HuH-7 (cell line): ENCODE data around the gene VAMP7.
A peak's percentile ranks its signal among the peaks of the same experiment; 100 is the strongest.
"Not testable (repeated sequence)": the region's sequence is repeated elsewhere in the genome, so short reads cannot be mapped to it uniquely, and the experiment has no call there.

Experiments
- DNase-seq: peaks from one replicate; pipeline ENCODE4 v3.0.0; 2011; ENCODE audit warnings: low spot score

The VAMP7 gene, protein sequence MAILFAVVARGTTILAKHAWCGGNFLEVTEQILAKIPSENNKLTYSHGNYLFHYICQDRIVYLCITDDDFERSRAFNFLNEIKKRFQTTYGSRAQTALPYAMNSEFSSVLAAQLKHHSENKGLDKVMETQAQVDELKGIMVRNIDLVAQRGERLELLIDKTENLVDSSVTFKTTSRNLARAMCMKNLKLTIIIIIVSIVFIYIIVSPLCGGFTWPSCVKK

DNA sequence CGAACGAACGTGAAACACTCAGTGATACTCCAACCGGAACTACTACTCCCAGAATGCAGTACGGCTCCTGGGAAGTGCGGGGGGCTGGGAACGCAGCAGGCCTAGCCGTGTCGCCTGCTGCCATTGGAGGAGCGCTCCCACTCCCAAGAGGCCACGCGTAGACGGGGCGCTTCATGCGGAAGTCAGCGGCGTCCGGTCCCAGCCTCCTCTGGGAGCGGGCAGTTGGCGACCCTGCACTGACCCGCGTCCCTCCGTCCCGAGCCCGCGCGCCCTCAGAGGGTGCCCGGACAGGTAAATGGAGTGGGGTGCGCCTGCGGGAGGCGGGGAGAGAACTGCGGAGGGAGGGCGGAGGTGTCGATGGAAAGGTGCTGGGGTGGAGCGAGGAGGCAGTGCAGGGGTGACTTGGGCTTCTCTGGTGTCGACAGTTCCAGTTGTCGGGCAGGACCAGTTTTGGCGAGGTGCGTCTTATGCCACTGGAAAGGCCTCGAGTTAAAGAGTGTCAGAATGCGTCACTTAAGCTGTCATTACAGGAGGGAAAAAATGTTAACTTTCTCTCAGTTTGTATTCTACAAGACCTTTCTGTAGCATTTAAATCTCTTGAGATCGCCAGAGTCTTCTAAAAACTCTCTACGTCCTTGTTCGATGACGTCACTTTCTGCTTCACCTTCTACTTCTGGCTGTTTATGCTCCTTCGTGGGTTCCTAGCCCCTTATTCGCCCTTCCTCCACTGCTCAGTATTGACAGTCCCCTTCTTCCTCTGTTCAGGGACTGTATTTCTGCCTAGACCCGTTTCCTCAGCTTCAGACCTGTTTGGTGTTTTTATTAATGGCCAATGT, at the start of gene VAMP7:
Gene VAMP7 (plus strand): TSS at position 188 of the 836 bp plus-strand sequence. CDS start 8,122 bp downstream, outside the sequence.
- DNase-seq: peak; percentile 73

DNA sequence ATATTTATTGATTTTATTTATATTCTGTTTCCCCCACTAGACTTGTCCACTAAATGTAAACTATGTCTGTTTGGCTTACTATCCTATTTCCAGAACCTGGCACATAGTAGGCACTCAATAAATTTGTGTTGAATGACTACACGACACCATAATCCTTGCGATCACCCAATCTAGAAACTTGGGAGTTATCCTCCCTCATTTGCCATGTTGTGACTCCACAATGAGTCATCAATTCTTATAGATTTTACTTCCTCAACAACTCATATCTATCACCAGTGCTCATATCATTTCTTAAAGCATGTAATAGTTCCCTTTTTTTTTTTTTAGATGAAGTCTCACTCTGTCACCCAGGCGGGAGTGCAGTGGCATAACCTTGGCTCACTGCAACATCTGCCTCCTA, 39.9 kb upstream of the VAMP7 start:
- no peak for DNase-seq

DNA sequence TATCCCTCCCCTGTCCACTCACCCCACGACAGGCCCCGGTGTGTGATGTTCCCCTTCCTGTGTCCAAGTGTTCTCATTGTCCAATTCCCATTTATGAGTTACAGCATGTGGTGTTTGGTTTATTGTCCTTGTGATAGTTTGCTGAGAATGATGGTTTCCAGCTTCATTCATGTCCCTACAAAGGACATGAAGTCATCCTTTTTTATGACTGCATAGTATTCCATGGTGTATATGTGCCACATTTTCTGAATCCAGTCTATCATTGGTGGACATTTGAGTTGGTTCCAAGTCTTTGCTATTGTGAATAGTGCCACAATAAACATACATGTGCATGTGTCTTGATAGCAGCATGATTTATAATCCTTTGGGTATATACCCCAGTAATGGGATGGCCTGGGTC, 29.4 kb upstream of the VAMP7 start:
- not testable (repeated sequence) for DNase-seq

DNA sequence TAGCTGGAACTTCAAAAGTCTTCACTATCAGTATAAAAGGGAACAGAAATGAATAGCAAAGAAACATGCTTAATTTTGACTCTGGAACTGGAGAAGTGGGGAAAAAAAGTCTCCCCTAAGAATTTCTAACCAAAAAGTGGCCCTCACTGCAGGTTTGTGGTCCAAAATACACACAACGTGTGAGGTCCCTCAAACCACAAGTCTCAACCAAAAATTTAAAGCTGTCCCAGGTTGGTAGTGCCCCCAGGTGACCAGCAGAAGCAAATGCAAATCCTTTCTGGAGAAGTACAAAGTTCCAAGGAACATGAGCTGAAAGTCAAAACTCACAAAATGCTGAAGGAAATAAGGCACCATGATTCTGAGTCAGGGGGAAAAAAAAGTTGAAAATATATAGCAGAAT, 23.6 kb upstream of the VAMP7 start:
- DNase-seq: no peak

DNA sequence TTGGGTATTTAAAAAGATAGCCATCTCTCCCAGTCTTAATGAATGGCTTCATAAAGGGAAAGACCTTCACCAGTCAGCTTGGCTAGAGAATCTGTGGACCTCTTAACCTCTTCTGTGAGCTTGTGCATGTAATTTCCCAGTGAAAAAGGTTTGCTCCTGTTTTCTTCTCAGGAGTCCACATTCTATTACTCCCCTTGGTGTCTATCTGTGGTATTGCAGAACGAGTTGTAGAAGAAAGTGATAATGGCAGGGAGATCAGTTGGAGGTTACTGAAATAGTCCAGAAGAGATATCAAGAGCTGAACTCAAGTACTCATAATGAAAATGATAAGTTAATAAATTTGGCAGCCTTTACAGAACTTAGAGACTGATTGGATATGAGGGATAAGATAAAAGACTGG, 16.5 kb upstream of the VAMP7 start:
- peak; percentile 20 for DNase-seq

DNA sequence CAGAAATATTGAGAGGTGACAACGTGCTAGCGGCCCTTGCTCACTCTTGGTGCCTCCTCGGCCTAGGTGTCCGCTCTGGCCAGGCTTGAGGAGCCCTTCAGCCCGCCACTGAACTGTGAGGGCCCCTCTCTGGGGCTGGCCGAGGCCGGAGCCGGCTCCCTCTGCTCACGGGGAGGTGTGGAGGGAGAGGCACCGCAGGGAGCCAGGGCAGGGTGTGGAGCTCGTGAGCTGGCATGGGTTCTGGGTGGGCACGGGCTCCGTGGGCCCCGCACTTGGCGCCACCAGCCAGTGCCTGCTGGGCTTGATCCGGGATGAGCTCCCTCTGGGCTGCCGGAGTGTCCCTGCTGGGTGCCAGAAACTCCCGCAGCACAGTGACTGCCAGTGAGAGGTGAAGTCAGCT, 16.0 kb upstream of the VAMP7 start:
- DNase-seq: no peak

DNA sequence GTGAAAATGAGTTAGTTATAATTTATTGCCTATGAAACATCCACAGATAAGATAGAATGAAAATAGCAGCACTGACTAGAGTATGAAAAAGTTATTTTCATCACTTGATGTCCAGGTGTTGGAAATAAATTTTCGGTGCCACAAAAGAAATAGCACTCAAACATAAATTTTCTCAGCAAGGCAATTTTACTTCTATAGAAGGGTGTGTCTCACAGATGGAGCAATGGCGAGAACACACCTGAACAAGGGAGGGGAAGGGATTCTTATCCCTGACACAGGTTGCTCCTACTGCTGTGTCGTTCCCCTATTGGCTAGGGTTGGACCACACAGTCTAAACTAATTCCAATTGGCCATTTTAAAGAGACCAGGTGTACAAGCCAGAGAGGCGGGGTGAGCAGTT, 13.3 kb upstream of the VAMP7 start:
- DNase-seq: no peak

DNA sequence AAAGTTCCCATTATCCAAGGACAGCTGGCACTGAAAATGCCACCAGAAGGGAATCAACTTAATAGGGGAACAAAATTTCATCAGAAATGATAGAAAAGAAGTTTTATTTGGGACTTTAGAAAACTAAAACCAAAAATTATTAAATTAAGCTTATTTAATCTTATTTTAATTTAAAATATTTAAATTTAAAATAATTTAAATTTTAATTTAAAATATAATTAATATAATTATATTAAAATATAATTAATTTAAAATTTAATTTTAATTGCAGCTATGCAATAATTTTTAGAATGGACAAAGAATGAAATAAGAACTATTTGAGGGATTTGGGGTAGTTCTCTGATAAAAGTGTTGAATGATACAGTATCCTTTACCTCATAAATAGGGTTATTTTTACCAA, 10.2 kb upstream of the VAMP7 start:
- no peak for DNase-seq

DNA sequence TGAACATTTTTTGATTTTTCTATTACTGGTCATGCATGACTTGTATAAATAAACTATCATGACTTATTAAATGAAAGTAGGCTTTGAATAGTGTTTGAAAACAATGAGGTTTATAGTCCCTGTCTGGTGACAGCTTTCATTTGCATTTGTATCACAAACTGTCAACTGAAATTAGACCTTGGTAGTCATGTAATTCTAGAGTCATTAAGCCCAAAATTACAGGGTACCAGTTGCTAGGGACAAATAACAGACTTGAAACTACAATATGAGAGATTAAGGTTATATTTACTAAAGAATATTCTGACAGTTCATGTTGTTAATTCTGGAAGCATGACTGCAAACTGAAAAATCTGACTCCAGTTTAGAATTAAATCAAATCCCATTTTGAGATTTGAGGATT, 9.2 kb upstream of the VAMP7 start:
- DNase-seq: no peak

DNA sequence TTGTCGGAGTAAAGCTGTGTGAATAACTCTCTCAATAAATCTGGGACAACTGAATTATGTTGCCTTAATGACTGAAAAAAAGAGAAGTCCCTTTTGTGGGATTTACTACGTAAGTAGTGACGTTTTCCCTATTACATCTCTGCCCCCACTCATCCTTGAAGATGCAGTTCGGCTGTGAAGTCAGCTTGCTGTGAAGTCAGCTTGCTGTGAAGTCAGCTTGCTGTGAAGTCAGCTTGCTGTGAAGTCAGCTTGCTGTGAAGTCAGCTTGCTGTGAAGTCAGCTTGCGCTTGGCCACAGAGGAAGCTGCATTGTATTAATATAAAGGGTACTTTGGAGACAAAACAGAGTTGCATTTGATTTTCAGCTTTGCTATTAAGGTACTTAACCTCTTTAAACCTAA, 8.0 kb upstream of the VAMP7 start:
- DNase-seq: no peak

DNA sequence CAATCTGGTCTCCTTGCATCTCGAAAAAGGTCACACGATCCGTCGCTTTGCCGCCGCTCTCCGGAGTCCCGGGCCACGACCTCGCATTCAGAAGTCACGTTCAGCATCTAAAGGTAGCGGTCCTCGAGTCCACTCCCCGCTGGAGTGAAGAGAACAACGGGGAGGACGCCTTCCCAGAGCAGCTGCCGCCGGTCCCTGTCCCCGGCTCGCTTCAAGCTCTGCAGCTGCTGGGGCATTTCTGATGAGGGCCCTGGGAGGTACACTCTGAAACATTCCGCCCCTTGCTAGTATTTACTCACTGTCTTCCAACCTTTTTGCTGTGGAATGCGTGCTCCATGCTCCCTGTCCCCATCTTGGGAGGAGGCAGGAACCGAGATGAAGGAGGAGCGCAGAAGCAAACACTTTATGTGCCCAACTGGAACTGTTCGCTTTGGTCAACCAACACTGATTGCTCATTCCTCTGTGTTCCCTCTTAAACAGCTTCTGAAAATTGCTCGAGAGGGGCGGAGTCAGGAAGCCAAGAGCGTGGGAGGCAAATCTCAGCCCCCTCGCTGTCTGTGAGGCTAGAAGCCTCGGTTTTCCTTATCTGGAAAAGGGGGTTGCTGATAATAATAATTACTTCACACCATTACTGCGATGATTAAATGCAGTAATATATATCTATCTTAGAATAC, 6.4 kb upstream of the VAMP7 start:
- DNase-seq: no peak

DNA sequence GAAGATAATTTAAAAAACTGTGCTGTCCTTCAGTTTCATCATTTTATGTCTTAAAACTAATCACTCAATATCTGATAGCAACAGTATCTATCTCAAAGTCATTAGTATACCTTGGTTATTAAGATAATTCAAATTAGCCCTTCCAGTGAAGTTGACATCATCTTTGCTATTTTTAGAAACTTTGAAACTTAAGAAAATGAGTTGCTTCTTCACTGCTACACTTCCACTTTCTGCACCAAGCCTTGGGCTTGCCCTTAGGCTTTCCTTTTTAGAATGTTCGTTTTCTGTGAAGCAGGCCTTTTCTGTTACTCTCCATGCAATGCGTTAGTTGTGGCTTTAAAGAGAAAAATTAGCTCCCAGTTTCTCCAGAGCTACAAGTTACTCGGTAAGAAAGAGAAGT, 4.4 kb upstream of the VAMP7 start:
- no peak for DNase-seq

DNA sequence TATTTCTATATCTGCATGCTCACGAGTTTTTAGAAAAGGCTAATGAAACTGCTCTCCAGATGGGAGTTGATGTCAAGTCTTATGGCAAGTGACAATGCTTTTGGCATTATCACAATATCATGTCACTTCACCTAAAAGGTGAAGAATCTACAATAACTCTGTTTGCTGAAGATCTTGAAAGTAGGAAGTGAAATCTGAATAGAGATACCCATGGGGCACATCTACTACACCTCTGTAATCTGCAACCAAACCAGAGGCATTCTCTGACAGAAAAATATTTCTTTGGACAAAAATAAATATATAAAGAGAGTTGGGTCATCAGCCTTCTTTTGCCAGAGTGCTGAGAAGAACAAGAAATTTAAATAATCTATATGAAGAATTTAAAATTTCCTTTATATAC, 3.9 kb upstream of the VAMP7 start:
- DNase-seq: no peak

DNA sequence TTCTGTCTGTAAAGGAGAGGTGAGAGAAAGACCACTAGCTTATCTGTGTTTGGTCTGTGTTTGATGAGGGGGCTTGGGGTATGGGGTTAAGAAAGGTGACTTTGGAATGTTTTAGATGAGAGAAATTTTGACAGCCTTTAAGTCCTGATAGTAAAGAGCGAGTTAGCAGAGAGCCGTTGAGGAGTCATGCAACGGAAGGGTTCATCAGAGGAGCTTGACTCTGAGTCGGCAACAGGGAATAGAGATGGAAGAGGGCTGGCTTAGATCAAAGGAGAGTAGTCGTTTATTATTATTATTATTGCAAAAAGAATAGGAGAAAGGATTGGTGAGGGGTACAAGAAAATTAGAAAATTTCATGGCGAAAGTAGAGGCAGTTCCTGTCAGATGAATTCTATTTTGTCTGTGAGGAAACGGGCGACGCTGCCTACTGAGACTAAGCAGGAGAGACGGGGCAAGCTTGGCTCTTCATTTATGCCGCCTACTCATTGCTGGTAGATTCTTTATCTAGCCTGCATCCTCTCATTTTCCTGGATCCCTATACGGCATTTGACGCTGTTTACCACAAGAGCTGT, 473 bp upstream of the VAMP7 start:
- DNase-seq: no peak

DNA sequence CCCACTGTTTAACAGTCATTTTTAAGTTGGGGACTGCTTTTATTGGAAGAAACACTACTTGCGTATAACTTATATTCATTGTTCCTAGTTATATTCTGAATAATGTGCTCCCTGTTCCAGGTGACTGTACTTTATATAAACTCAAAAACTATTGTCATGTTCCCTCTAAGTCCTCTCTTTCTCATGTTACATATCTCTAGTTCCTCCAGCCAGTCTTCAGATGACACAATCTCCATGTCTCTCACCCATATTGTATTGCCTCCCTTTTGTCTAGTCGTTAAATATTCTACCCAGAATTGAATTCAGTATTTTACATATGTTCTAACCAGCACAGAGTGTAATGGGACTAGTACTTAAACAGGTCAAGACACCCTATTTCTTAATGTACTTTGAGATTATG, 5.3 kb downstream of the VAMP7 start:
- DNase-seq: no peak

DNA sequence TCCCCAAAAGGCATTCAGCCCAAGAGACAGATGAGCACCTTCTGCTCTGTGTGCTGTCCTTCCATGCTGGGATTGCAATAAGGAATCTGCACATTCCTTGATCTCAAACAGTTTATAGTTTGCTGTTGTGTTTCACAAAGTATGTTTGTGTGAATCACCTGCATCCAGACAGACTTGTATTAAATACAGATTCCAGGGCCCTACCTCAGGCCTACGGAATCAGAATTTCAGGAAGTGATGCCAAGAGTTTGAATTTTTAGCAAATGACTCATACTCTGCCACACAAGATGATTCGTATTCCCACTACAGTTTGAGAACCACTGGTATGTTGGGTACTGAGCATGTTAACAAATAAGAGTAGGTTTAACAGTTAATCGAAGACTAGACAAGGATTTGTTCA, 7.0 kb downstream of the VAMP7 start:
- DNase-seq: no peak

DNA sequence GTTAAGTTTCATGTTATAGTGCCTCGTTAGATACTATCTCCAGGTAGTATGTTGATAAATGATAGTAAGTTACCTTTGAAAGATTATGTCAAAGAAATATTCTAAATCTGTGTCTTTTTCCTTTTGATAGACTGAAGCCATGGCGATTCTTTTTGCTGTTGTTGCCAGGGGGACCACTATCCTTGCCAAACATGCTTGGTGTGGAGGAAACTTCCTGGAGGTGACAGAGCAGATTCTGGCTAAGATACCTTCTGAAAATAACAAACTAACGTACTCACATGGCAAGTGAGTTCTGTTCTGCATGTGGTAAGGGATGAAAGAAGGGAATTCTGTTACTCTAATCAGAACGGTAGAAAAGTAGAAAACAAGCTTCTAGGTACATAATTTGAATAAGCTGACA, 8.2 kb downstream of the VAMP7 start:
- no peak for DNase-seq

DNA sequence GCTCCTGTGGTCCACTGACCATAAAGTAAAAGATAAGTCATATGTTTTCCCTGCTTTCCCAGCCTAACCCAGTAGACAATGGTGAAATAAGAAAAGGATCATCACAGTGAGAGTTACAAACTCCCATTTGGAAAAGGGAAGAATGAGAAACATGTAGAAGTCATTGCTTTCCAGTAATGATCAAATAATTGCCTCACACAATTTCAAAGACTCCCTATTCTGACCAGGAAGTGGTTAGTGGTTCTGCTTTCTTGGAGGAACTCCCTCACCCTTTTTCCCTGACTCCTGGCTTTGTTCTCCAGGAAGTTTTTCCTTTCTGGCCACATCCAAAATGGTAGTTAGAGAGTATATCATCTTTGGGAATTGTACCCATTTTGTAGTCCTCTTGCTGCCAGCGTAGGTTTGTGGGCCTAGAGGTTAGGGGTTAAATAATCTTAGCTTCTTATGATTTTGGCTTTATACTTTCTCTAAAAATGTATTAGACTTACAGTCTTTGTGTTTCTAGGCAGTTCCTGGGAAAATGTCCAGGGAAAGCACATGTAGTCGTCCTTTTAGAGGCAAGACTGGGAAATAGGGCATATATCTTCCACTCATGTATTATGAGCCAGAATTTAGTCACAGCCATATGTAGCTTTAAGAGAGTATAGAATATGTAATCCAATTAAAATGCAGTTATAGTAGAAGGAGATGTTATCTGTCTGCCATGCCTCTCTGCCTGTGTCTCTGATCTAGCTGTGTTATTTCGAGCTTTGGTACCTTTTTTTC, 10.5 kb downstream of the VAMP7 start:
- DNase-seq: no peak

DNA sequence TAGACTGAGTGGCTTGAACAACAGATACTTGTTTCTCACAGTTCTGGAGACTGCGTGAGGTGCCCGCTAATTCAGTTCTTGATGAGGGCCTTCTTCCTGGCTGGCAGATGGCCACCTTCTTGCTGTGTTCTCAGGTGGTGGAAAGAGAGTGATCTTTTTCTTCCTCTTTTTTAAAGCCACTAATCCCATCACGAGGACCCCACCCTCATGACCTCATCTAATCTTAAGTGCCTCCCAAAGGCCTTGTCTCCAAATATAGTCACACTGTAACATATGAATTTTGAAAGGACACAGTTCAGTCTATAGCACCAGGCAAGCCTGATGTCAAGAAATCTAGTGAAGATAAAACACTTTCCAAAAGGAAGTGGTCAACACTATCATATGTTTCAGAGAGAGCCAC, 12.4 kb downstream of the VAMP7 start:
- DNase-seq: no peak

DNA sequence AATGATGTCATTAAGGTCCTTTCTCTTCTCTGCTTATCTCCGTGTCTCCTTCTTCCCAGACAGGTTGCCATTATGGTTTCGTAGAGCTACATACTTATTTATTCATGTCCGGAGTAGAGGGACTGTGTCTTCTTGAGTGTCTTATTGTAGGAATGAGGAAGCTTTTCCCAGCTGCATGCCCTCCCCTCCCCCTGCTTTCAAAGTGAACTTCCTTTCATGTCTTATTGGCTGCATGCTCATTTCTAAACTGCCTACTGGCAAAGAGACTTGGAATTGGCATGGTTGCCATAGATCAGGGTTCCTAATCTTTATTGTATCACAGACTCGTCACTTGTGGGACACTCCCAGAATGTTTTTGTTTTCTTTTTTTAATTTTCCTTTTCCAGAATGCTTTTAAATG, 15.4 kb downstream of the VAMP7 start:
- no peak for DNase-seq

DNA sequence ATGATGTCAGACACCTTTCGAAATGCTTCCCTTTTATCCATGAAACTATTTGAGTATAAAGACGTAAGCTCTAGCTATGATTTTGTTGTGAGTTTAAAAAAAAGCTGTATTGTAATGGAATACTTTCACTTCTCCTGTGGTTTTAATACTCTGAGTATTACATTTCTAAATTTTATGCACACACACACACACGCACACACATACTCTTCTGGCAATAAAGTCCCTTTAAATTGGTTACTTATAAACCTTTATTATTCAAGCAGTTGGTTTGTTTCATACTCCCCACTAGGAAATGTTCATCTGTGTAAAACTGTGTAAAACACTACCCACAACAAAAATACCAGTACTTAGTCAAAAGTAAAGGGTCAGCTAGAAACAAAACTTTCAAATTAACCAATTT, 18.2 kb downstream of the VAMP7 start:
- DNase-seq: no peak

DNA sequence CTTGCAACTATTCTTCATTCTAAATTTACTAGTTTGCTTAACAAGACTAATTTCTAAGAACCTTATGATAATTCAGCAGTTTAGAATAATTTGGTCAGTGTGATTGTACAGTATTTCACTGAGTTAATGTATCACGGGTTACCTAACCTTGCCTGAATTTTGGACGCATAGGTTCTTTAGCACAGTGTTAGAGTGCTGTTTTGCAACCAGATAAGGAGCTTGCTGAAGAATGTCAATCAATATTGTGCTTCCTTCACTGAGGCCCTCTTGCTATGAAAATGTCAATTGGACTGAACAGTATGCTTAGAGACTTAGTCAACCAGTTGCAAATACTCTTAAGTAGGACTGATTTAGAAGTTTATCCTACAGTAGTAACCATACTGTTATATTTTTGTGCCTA, 19.6 kb downstream of the VAMP7 start:
- peak; percentile 3 for DNase-seq
